GM18499 (cell line): ENCODE measurements around the gene GRK4.
"Not testable (repeated sequence)": the region's sequence is repeated elsewhere in the genome, so short reads cannot be mapped to it uniquely, and the experiment has no call there.

ENCODE experiments used
- ATAC-seq: cut with Tn5 transposase; IDR thresholded peaks from one replicate; pipeline ENCODE4 v1.9.1; 2021; ENCODE audit warnings: moderate number of reproducible peaks; ENCODE audit not compliant: insufficient read depth, unreplicated experiment

Gene GRK4

GRCh38 chr4:3031357-3032082 is 68.1 kb downstream of the GRK4 start:
- ATAC-seq: no peak

GRCh38 chr4:3034231-3034630 is 70.9 kb downstream of the GRK4 start:
- no peak for ATAC-seq

GRCh38 chr4:3035249-3035648 is 71.9 kb downstream of the GRK4 start:
- ATAC-seq: no peak

GRCh38 chr4:3035674-3036073 is 72.3 kb downstream of the GRK4 start:
- no peak for ATAC-seq

- ATAC-seq: no peak
Measured at GRCh38 chr4:3036131-3036952, 73.0 kb downstream of the GRK4 start.

- no peak for ATAC-seq
Measured at GRCh38 chr4:3037957-3038461, 74.6 kb downstream of the GRK4 start.

- ATAC-seq: no peak
Measured at GRCh38 chr4:3039706-3040366, 76.5 kb downstream of the GRK4 start.

GRCh38 chr4:3040452-3041191 is 77.3 kb downstream of the GRK4 start:
- no peak for ATAC-seq

GRCh38 chr4:3041192-3042142 is 78.1 kb downstream of the GRK4 start:
- no peak for ATAC-seq

- ATAC-seq: no peak
Measured at GRCh38 chr4:3042226-3042625, 78.9 kb downstream of the GRK4 start.

GRCh38 chr4:3043282-3044020 is 80.1 kb downstream of the GRK4 start:
- no peak for ATAC-seq

GRCh38 chr4:3044870-3045819 is 81.8 kb downstream of the GRK4 start:
- no peak for ATAC-seq

GRCh38 chr4:3046162-3046561 is 82.8 kb downstream of the GRK4 start:
- no peak for ATAC-seq

GRCh38 chr4:3046623-3047022 is 83.3 kb downstream of the GRK4 start:
- no peak for ATAC-seq

GRCh38 chr4:3047464-3048286 is 84.3 kb downstream of the GRK4 start:
- ATAC-seq: peak; percentile 68

- ATAC-seq: not testable (repeated sequence)
Measured at GRCh38 chr4:3051141-3051897, 87.9 kb downstream of the GRK4 start.
